Measurements from ENCODE around the gene NTMT1.

NTMT1 gene

GRCh38 chr9:129678844-129679243, 52.9 kb downstream of the NTMT1 start:
- DNase-seq (ENCODE audit: low read depth in 3 of 3) = no peak

- no peak for DNase-seq (ENCODE audit: low read depth in 3 of 3)
These were observed 53.6 kb downstream of the NTMT1 start for GRCh38 chr9:129679537-129679936.

- no peak for DNase-seq (ENCODE audit: low read depth in 3 of 3)
These were observed 56.0 kb downstream of the NTMT1 start for GRCh38 chr9:129681924-129682323.

- DNase-seq (ENCODE audit: low read depth in 3 of 3) = no peak
These were observed 56.4 kb downstream of the NTMT1 start for GRCh38 chr9:129682381-129682780.

- no peak for DNase-seq (ENCODE audit: low read depth in 3 of 3)
These were observed 59.4 kb downstream of the NTMT1 start for GRCh38 chr9:129685220-129685932.
